Activated effector memory CD4-positive, alpha-beta T cell treated with Interleukin-2 at 50 U/mL for 16 hours (primary cell): Measurements from ENCODE around the gene EFEMP1.
"Not testable (repeated sequence)": the region's sequence is repeated elsewhere in the genome, so short reads cannot be mapped to it uniquely, and the experiment has no call there.

Experiments used
- DNase-seq: peaks from one replicate; pipeline ENCODE4 v3.0.0-alpha.2; 2020

EFEMP1 gene

GRCh38 chr2:55862246-55862645 is 61.3 kb downstream of the EFEMP1 start:
- no peak for DNase-seq

DNA sequence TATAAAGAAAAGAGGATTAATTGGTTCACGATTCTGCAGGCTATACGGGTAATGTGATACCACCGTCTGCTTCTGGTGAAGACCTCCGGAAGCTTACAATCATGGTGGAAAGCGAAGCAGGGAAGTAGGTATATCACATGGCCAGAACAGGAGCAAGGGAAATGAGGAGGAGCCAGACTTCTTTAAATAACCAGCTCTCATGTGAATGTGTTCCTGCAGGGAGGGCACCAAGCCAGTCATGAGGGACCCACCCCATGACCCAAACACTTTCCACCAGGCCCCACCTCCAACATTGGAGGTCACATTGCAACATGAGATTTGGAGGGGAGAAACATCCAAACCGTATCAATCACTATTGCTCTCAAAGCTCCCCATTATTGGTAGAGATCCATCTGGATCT is 61.8 kb downstream of the EFEMP1 start:
- no peak for DNase-seq

- DNase-seq: no peak
Measured at GRCh38 chr2:55860832-55861231, 62.8 kb downstream of the EFEMP1 start.

- DNase-seq: no peak
Measured at GRCh38 chr2:55859875-55860274, 63.7 kb downstream of the EFEMP1 start.

DNA sequence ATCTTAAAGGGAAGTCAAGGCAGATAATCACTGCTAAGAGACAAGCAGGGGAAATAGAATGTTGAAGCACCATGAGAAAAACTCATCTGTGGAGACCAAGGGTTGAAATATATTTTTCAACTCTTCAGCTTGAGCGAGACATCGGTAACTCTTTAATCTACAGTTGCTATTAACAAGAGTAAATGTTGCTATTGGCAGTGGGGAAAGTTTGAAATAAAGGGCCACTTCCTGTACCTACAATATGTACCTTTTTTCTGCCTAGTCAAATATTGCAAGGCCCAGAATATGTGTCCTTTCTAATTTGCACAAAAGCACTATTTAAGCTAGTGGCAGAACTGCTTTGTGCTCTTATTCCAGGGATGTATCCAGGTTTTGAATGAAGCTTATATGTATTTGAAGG is 65.8 kb downstream of the EFEMP1 start:
- DNase-seq: no peak

- no peak for DNase-seq
Measured at GRCh38 chr2:55856936-55857335, 66.6 kb downstream of the EFEMP1 start.

GRCh38 chr2:55848096-55848495 is 75.5 kb downstream of the EFEMP1 start:
- DNase-seq: no peak

GRCh38 chr2:55846426-55846825 is 77.2 kb downstream of the EFEMP1 start:
- DNase-seq: no peak

- no peak for DNase-seq
Measured at GRCh38 chr2:55844986-55845385, 78.6 kb downstream of the EFEMP1 start.

DNA sequence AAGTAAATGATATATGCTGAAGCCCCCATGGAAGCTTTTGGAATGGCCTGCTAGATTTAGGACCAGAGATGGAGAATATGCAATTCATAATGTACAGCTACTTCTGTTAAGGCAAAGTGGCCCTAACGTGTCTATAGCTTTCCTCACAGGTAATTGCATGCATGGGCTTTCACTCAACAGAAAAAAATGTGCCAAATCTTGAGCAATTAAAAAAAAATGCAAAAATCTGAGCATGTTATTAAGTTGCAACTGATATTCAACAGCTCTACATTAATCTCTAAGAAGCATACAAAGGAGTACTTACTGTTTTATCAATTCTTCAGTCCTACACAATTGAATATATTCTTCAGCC is 79.6 kb downstream of the EFEMP1 start:
- no peak for DNase-seq

DNA sequence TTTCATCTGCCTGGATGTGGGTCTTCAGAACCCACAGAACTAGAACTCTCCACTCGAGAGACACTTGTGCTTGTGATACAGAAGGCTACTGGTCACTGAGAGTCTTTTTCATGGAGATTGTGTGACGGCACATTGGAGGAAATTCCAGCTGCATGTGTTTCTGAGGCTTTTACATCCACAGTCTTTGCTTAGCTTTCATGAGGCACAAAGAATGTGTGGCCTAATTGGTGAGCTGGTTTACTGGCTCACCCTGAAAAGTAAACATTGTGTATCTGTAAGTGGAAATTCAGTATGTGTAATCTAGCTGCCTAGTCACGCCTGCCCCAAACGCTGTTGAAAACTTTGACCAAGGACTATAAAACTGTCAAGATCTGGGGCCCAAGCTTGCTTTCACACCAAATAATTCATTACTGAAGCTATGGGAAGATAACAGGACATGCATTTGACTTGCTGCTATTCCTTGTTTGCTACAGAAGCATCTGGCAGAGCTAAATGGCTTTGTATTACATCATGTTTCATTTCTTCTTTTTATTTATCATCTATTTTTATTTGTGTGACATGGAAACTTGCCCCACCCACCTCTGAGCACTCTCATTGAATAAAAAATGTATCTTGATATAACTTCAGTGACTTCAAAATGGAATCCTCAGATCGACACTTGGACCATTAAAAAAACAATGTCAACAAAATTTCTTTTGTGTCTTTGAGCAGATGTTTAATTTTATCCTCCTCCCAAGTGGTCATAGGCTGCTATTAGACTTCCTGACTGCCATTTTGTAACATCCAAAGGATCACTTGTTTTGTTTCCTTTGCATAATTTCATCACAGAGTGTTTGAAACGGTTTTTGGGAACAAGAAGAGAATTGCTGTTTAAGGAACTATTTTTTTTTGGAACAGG is 80.2 kb downstream of the EFEMP1 start:
- DNase-seq: no peak

DNA sequence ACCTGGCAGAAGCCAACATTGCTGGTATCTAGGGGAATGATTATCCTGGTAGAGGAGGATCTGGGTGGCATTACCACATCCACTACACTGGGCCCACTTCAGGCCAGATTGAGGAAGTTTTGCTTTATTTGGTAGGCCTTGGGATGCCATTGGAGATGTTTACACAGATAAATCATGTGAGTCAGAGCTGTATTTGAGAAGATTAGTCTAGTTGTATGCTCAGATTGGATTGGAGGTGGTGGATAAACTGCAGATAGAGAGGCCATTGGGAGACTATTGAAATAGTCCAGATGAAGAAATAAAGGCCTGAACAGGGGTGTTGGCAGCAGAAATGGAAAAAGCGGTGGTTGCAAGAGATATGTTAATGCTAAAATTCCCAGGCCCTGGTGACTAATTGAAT is 81.5 kb downstream of the EFEMP1 start:
- no peak for DNase-seq

- no peak for DNase-seq
Measured at GRCh38 chr2:55840460-55840859, 83.1 kb downstream of the EFEMP1 start.

DNA sequence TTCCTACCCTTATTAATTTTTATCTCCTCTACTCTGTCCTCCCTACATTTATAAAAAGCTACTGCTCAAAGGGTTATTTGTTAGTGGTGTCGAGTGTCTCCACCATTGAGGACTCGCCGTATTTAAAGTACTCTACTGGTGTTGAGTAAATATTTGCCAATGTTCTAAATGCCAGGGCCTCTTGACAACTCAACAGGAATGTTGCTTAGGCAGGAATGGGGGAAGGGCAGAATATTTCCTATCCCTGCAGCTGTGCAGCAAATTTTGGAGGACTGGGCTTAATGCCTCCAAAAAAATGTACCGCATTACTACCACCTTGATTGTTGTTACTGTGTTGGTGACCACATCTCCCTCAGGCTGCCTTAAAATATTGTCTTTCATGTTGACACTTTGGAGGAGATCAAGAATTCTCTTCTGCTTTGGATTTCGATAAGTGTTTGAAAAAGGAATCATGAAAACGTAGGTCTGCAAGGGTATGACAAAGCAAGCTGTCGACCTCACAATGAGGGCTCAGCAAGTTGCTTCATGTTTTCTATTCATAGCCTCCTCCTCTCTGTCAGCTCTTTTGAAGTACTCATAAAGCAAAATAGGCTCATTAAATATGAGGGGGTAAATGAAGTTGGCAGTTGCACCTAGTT is 84.3 kb downstream of the EFEMP1 start:
- DNase-seq: no peak

DNA sequence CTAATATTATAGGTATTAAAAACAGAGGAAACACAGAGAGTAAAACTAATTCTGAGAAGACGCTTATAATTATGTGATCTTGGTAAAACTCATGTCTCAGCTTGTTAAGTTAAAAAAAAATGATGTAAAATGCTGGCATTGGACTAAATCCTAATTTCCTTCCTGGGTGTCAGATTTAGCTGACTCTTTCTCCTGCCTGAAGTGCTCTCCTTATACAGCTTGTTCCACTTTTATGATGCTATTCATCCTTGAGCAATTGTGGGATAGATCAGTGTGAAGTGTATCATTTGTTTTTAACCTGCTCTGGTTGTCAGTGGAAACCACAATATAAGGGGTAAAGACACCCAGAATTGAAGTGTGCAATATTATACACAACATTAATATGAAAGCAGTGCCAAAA is 84.9 kb downstream of the EFEMP1 start:
- no peak for DNase-seq

- DNase-seq: not testable (repeated sequence)
Measured at GRCh38 chr2:55838117-55838516, 85.5 kb downstream of the EFEMP1 start.

DNA sequence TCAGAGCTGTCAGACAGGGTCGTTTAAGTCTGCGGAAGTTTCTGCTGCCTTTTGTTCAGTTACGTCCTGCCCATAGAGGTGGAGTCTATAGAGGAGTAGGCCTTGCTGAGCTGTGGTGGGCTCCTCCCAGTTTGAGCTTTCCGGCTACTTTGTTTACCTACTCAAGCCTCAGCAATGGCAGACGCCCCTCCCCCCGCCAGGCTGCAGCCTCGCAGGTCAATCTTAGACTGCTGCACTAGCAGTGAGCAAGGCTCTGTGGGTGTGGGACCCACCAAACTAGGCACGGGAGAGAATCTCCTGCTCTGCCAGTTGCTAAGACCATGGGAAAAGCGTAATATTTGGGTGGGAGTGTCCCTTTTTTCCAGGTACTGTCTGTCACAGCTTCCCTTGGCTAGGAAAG is 86.5 kb downstream of the EFEMP1 start:
- DNase-seq: no peak

DNA sequence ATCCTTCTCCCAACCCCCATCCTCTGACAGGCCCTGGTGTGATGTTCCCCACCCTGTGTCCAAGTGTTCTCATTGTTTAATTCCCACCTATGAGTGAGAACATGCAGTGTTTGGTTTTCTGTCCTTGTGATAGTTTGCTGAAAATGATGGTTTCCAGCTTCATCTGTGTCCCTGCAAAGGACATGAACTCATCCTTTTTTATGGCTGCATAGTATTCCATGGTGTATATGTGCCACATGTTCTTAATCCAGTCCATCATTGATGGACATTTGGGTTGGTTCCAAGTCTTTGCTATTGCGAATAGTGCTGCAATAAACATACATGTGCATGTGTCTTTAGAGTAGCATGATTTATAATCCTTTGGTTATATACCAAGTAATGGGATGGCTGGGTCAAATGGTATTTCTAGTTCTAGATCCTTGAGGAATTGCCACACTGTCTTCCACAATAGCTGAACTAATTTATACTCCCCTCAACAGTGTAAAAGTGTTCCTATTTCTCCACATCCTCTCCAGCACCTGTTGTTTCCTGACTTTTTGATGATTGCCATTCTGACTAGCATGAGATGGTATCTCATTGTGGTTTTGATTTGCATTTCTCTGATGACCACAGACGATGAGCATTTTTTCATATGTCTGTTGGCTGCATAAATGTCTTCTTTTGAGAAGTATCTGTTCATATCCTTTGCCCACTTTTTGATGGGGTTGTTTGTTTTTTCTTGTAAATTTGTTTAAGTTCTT is 91.7 kb downstream of the EFEMP1 start:
- DNase-seq: not testable (repeated sequence)

GRCh38 chr2:55827855-55828254 is 95.7 kb downstream of the EFEMP1 start:
- no peak for DNase-seq

- DNase-seq: not testable (repeated sequence)
Measured at GRCh38 chr2:55827428-55827827, 96.2 kb downstream of the EFEMP1 start.

DNA sequence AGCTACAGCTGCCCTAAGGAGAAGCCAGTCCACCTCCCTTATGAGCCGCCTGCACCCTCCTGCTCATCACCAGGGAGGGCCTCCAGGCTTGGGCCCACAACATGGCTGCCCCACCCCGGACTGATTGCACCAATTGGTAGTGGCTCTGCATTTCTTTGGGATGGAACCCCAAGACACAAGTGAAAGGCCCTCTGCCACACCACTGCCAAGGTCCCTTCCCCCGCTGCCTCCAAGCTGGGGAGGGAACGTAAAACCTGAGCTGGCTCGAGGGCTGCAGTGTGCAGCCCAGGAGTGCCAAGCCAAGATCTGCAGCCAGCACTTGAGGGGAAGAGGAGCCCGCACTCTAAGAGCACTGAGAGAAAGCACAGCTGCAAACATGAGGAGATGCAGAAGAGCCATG is 97.3 kb downstream of the EFEMP1 start:
- no peak for DNase-seq

DNA sequence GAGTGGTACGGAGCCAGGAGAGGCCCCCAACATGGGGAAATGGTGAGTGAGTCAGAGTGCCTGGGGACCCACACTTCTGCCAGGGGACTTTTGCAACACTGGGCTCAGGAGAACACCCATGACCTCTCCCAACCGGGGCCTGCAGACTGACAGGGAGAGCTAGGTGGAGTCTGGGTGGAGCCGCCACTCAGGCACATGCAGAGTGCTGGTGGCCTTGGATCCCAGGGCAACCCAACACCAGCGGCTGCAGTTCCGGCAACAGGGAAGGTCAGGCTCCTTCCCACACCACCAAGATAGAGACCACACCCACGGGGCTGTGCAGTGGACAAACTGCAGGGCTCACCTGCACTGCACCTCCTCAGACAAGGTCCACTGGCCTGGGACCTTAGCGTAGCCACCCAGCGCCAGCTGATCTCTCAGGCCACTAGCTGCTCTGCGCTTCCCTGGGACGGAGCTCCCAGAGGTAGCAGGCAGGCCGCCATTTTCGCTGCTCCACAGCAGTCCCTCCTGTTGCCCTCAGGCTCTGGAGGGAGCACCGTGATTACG is 99.0 kb downstream of the EFEMP1 start:
- no peak for DNase-seq
